Urothelium cell line (cell line): Measurements from ENCODE around the gene PREB.
"Not testable (repeated sequence)": the region's sequence is repeated elsewhere in the genome, so short reads cannot be mapped to it uniquely, and the experiment has no call there.

ENCODE experiments used
- DNase-seq: peaks from one replicate; pipeline ENCODE4 v3.0.0; 2011; ENCODE audit warnings: low spot score, mixed read lengths
- FAIRE-seq: peaks from 2 replicates; lab custom pipeline; 2011; peaks lifted over from hg19 to GRCh38; lab: Jason Lieb, UNC

The PREB gene

GRCh38 chr2:27127883-27128667 lies 6.4 kb downstream of the PREB start:
- no peak for FAIRE-seq
- no peak for DNase-seq

GRCh38 chr2:27126252-27126710 lies 8.2 kb downstream of the PREB start:
- FAIRE-seq: no peak
- DNase-seq: no peak

- DNase-seq: no peak
- FAIRE-seq: no peak
These were observed 9.3 kb downstream of the PREB start for GRCh38 chr2:27125104-27125503.

GRCh38 chr2:27123302-27124150 lies 10.9 kb downstream of the PREB start, which contains the start of gene ABHD1:
Gene ABHD1, plus strand, starts transcription at chr2:27123815. Its CDS starts 134 bp downstream, at chr2:27123949.
- peak; percentile 65 for DNase-seq
- FAIRE-seq: peak; percentile 68

- no peak for FAIRE-seq
- DNase-seq: no peak
These were observed 11.6 kb downstream of the PREB start for GRCh38 chr2:27122791-27123190.

- DNase-seq (no peak), FAIRE-seq (no peak)
These were observed 12.5 kb downstream of the PREB start for GRCh38 chr2:27121906-27122305.

GRCh38 chr2:27119330-27119670 lies 15.1 kb downstream of the PREB start:
- DNase-seq, FAIRE-seq: not testable (repeated sequence)

GRCh38 chr2:27118525-27119329 lies 15.7 kb downstream of the PREB start, which contains the start of gene CGREF1:
Gene CGREF1, minus strand, starts transcription at chr2:27119128. Its CDS starts 14,762 bp downstream, at chr2:27104366.
- FAIRE-seq (peak; percentile 93), DNase-seq (peak; percentile 59)

- no peak for FAIRE-seq
- DNase-seq: no peak
These were observed 16.4 kb downstream of the PREB start for GRCh38 chr2:27117995-27118524.

- DNase-seq: no peak
- no peak for FAIRE-seq
These were observed 18.9 kb downstream of the PREB start for GRCh38 chr2:27115519-27115918.

GRCh38 chr2:27111392-27112078 lies 22.9 kb downstream of the PREB start:
- not testable (repeated sequence) for FAIRE-seq, DNase-seq

GRCh38 chr2:27110603-27111352 lies 23.7 kb downstream of the PREB start:
- not testable (repeated sequence) for FAIRE-seq, DNase-seq

- FAIRE-seq (no peak), DNase-seq (no peak)
These were observed 25.4 kb downstream of the PREB start for GRCh38 chr2:27109083-27109482.

- DNase-seq (no peak), FAIRE-seq (no peak)
These were observed 26.2 kb downstream of the PREB start for GRCh38 chr2:27108221-27108620.

GRCh38 chr2:27105981-27106380 lies 28.5 kb downstream of the PREB start:
- no peak for FAIRE-seq
- DNase-seq: no peak

- FAIRE-seq (no peak), DNase-seq (no peak)
These were observed 32.1 kb downstream of the PREB start for GRCh38 chr2:27102329-27102728.

- FAIRE-seq: no peak
- no peak for DNase-seq
These were observed 34.4 kb downstream of the PREB start for GRCh38 chr2:27100036-27100435.

GRCh38 chr2:27099334-27099955 lies 35.0 kb downstream of the PREB start:
- DNase-seq (no peak), FAIRE-seq (no peak)

- DNase-seq (no peak), FAIRE-seq (no peak)
These were observed 37.1 kb downstream of the PREB start for GRCh38 chr2:27097341-27097740.
